ENCODE results near the gene CD3E.

DNA sequence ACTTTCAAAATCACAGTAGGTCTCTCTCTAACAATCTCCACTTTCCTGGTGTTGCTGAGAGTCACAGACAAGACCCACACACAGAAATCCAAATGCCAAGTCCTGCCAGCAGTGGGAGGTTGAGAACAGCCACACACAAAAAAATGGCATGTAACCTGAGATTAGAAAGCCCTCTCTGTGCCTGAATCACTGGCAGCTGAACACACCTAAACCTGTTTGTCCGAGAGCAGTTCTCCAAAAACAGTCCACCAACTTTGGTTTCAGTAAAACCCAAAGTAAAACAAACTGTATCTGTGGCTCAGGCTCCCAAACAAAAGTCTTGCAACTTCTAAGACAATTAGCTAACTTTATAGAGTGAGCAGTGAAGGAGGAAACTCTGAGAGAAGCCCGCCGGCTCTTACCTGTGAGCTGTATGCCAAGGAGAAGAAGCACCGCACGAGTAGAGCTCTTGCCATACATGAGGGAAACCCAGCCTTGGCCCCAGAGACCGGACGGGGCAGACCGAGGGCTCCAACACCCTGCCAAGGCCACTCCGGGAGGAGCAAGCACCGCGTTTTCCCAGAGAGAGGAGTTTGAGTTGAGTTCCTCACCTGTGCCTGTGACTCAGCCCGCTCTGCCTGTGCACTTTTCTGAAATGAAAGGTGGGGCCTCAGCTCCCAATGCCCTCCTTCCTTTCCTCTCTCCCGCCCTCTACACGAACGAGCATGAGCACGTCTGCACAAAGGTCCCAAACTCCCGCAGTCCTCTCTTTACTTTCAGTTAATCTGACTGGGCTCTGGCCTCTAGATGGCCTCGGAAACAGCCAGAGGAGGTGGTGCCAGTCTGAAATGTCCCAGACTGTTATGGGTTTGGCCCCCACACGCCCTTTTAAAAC is 40.6 kb upstream of the CD3E start, which contains the start of gene MPZL2:
- TF ChIP-seq GATA3 (IDR thresholded peaks at IDR 0.05; ENCODE audit: low read depth, low read length): no peak
- no peak for TF ChIP-seq GATA2 (IDR thresholded peaks at IDR 0.05; ENCODE audit: low read depth, low read length)
